GM10248 (cell line): ENCODE results near the gene SETD9.

Experiments
- CTCF ChIA-PET: fragments of 300-600 bp; sonication (Branson Sonifier 250); formaldehyde crosslinking; extraction: SDS; loops from one replicate; lab custom pipeline; 2021; ENCODE audit warnings: antibody characterized with exemption; lab: Yijun Ruan, JAX
- POLR2A ChIA-PET: fragments of 350-650 bp; sonication (Branson Sonifier 250); formaldehyde crosslinking; extraction: SDS; loops from one replicate; lab custom pipeline; 2020; ENCODE audit warnings: antibody characterized with exemption; lab: Yijun Ruan, JAX
- DNase-seq: peaks from one replicate; pipeline ENCODE4 v3.0.0; 2012; ENCODE audit errors: extremely low spot score
- CTCF ChIP-seq: IDR thresholded peaks from 2 replicates; pipeline ENCODE4 v1.5.1; 2012; ENCODE audit warnings: mild to moderate bottlenecking, low read depth; ENCODE audit errors: extremely low read depth, missing control alignments, control extremely low read depth

The SETD9 gene

GRCh38 chr5:56908942-56909293 is 478 bp upstream of the SETD9 start:
- POLR2A ChIA-PET, result interaction anchor here (1.4 kb wide), 1 partner anchor 265 kb away, joined by 5 read pairs; the partner anchor contains the start of gene GPBP1
- DNase-seq, result no peak
- CTCF ChIA-PET, result interaction anchor here (1.3 to 3.7 kb wide), 4 partner anchors 8 to 638 kb away, joined by 3 to 22 read pairs (median 9); no protein-coding TSS in a partner anchor
- no peak for TF ChIP-seq CTCF

- ChIA-PET POLR2A (interaction anchor here (0.5 to 1.0 kb wide), 4 partner anchors 13 to 892 kb away, joined by 3 to 4 read pairs (median 3); no protein-coding TSS in a partner anchor), CTCF (interaction anchor here (0.6 to 3.7 kb wide), 9 partner anchors 8 to 639 kb away, joined by 3 to 22 read pairs (median 3); no protein-coding TSS in a partner anchor)
- no peak for TF ChIP-seq CTCF
- DNase-seq, result no peak
Observed at GRCh38 chr5:56910210-56910965, 992 bp downstream of the SETD9 start.

GRCh38 chr5:56913766-56914165 is 4.4 kb downstream of the SETD9 start:
- ChIA-PET CTCF (interaction anchor here (1.5 kb wide), 1 partner anchor 11 kb away, joined by 4 read pairs; no protein-coding TSS in a partner anchor), POLR2A (no interaction called here)
- TF ChIP-seq CTCF, result no peak
- no peak for DNase-seq

GRCh38 chr5:56914678-56915077 is 5.3 kb downstream of the SETD9 start:
- CTCF ChIA-PET, result interaction anchor here (1.5 kb wide), 2 partner anchors 11 to 12 kb away, joined by 3 to 4 read pairs; no protein-coding TSS in a partner anchor
- TF ChIP-seq CTCF, result no peak
- DNase-seq, result no peak
- POLR2A ChIA-PET, result no interaction called here

GRCh38 chr5:56917534-56917933 is 8.1 kb downstream of the SETD9 start:
- no peak for DNase-seq
- ChIA-PET POLR2A (no interaction called here), CTCF (interaction anchor here (1.4 to 3.1 kb wide), 6 partner anchors 8 to 647 kb away, joined by 3 to 14 read pairs (median 6); partner anchors contain the start of gene SETD9)

More at GRCh38 chr5:56917534-56917933, 8.1 kb downstream of the SETD9 start:
- TF ChIP-seq CTCF, result no peak
